Activated effector memory CD4-positive, alpha-beta T cell treated with anti-CD3 and anti-CD28 coated beads, Interleukin-2, amount 50 U/mL, for 16 hours (primary cell): ENCODE measurements around the gene CACNA1F.

Experiments used
- DNase-seq: peaks from one replicate; pipeline ENCODE4 v3.0.0-alpha.2; 2020

The CACNA1F gene

GRCh38 chrX:49172280-49172780 lies 60.8 kb downstream of the CACNA1F start:
- DNase-seq: peak; percentile 89

- peak; percentile 90 for DNase-seq
These were observed 61.3 kb downstream of the CACNA1F start, which contains the start of gene PLP2 for GRCh38 chrX:49171752-49172279. PLP2 (plus strand) TSS chrX:49171898; CDS start chrX:49172001, 103 bp downstream.

- no peak for DNase-seq
These were observed 65.4 kb downstream of the CACNA1F start for GRCh38 chrX:49167740-49168108.

GRCh38 chrX:49166914-49167739 lies 66.0 kb downstream of the CACNA1F start:
- DNase-seq: peak; percentile 87

GRCh38 chrX:49165901-49166881 lies 66.9 kb downstream of the CACNA1F start:
- DNase-seq: peak; percentile 88

- DNase-seq: no peak
These were observed 68.4 kb downstream of the CACNA1F start for GRCh38 chrX:49164589-49165360.

GRCh38 chrX:49163555-49164419 lies 69.4 kb downstream of the CACNA1F start:
- DNase-seq: peak; percentile 93

- DNase-seq: no peak
These were observed 70.5 kb downstream of the CACNA1F start, which contains the start of gene MAGIX for GRCh38 chrX:49162620-49163019. MAGIX (plus strand) TSS chrX:49162758; CDS start chrX:49162890, 132 bp downstream.

GRCh38 chrX:49161632-49162031 lies 71.5 kb downstream of the CACNA1F start:
- DNase-seq: no peak

GRCh38 chrX:49160908-49161307 lies 72.2 kb downstream of the CACNA1F start:
- DNase-seq: no peak

- no peak for DNase-seq
These were observed 75.9 kb downstream of the CACNA1F start for GRCh38 chrX:49157194-49157593.

- peak; percentile 94 for DNase-seq
These were observed 77.0 kb downstream of the CACNA1F start for GRCh38 chrX:49155900-49156837.

GRCh38 chrX:49155243-49155899 lies 77.8 kb downstream of the CACNA1F start:
- peak; percentile 69 for DNase-seq
